Kidney glomerular epithelial cell (primary cell): ENCODE results near the gene ITGA11.

Experiments used
- DNase-seq: peaks from one replicate; lab custom pipeline; 2025; lab: John Stamatoyannopoulos, UW

Gene ITGA11

GRCh38 chr15:68265081-68265480, 166.9 kb downstream of the ITGA11 start:
- no peak for DNase-seq

- DNase-seq, result no peak
Observed at GRCh38 chr15:68264282-68264681, 167.7 kb downstream of the ITGA11 start.

DNA sequence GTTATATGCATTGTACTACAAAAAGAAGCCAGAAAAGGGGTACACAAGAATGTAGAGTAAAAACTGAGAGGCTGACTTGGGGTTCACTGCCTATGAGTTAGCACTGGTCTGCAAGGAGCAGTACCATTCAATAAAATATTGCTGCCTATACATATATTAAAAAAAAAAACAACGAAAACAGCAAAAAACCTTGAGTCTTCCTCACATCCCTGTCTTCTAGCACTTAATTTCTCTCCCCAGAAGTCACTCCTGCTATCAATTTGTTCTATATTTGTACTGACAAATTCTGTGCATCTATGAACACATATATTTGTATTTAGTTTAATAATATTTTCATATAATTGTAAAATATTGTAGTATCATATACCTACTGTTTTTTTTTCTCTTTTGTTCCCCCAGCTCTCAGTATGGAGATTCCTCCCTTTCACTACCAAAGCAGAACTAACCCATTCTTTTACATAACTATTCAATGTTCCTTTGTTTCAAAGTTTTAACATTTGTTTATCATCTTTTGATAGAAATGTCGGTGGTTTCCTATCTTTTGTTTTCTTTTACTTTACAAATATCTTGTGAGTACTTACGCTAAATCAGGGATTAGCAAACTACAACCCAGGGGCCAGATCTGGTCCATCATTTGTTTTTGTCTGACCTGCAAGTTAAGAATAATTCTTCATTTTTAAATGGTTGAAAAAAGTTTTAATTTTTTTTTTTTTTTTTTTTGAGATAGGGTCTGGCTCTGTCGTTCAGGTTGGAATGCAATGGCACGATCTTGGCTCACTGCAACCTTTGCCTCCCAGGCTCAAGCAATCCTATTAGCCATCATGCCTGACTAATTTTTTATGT, 169.2 kb downstream of the ITGA11 start:
- DNase-seq, result no peak

DNA sequence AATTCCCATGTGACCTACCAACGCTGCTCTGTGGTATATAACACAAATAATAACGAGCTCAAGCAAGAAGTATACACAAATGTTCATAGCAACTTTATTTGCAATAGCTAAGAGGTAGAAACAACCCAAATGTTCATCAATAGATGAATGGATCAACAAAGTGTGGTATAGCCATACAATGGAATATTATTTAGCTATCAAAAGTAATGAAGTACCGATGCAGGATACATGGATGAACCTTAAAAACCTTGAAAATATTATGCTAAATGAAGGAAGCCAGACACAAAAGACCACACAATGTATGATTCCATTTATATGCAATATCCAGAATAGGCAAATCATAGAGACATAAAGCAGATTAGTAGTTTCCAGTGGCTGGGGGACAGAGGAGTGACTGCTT, 170.0 kb downstream of the ITGA11 start:
- DNase-seq, result no peak

DNA sequence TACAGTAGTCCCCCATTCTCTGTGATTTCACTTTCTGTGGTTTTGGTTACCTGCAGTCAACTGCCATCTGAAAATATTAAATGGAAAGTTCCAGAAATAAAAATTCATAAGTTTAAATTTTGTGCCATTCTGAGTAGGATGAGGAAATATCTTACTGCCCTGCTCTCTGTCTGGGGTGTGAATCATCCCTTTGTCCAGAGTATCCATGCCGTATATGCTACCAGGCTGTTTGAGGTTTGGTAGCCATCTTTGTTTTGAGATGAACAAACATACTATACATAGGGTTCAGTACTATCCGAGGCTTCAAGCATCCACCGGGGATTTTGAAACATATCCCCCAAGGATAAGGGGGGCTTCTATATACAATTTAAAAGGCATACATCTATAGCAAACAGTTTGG, 170.7 kb downstream of the ITGA11 start:
- no peak for DNase-seq

- no peak for DNase-seq
Observed at GRCh38 chr15:68259883-68260282, 172.1 kb downstream of the ITGA11 start.

DNA sequence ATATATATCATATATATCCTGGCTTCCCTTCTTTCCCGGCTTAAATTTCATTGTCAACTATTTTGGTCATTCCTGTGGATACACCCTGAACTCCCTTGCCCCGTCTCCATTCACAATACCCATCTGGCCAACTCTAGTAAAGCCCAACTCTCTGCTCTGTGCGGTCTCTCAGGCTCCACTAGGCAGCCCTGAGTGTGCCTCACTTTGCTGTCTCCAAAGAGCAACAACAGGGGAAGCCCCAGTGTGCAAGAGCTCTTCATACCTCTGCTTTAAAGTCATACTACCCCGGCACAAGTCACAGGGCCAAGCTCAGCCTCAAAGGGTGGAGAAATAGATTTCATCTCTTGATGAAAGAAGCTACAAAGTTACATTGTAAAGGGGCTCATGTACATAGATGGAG, 173.3 kb downstream of the ITGA11 start:
- peak; percentile 24 for DNase-seq

- peak; percentile 53 for DNase-seq
Observed at GRCh38 chr15:68256675-68257450, 175.1 kb downstream of the ITGA11 start.

DNA sequence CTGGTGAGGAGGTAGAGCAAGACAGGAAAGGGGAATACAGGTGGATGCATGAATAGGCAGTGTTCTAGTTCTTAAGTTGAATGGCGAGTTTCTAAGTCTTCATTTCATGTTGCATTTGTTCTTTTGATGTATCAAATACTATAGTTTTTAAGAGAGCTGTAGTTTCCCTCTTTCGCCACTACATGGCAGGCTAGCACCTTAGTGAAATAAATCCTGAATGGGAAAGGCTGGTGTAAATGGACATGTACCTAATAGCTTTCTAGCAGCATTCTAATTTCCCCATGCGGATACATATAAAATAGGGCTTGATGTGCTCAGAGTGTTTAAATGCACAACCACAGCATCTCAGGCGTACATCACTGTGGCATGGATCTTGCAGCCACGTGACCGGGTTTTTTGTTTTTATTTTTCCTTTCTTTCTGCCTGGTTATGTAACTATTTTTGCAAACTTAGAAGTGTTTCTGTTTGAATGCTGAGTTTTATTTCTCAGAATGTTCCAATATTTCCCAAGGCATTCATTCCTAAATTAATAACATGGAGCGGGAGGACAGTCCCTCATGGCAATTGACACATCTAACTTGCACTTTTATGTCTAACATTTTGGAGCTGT, 178.9 kb downstream of the ITGA11 start:
- peak; percentile 77 for DNase-seq

DNA sequence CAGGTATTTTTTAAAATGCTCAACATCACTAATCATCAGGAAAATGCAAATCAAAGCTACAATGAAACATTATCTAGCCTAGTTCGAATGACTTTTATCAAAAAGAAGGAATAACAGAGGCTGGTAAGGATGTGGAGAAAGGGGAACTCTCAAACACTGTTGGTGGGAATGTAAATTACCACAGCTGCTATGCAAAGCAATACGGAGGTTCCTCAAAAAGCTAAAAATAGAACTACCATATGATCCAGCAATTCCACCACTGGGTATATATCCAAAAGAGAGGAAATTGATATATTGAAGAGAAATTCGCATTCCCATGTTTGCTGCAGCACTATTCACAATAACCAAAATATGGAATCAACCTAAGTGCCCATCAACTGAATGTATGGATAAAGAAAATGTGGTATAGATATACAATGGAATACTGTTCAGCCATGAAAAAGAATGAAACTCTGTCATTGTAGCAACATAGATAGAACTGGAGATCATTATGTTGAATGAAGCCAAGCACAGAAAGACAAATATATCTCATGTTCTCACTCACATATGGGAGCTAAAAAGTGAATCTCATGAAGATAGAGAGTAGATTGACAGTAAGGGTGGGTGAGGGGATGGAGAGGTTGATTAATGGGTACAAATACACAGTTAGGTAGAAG, 182.8 kb downstream of the ITGA11 start:
- no peak for DNase-seq
